ENCODE data around the gene LRMDA. TPM values are rescaled to one million over a fixed set of nuclear protein-coding genes. Genes with fewer than 3 reads are reported as not detected.

LRMDA gene
- total and polyA plus RNA-seq, 2 donors (not counting 3 experiments of a cell fraction or from before 2014, with no cell fraction given) = 9.7 to 18.0 TPM

GRCh38 chr10:76552091-76552873, 1120.9 kb downstream of the LRMDA start:
- no peak for TF ChIP-seq POLR2AphosphoS5 (IDR thresholded peaks at IDR 0.05; ENCODE audit: insufficient read depth, low read depth, low read length)
- TF ChIP-seq, protein P1, sequence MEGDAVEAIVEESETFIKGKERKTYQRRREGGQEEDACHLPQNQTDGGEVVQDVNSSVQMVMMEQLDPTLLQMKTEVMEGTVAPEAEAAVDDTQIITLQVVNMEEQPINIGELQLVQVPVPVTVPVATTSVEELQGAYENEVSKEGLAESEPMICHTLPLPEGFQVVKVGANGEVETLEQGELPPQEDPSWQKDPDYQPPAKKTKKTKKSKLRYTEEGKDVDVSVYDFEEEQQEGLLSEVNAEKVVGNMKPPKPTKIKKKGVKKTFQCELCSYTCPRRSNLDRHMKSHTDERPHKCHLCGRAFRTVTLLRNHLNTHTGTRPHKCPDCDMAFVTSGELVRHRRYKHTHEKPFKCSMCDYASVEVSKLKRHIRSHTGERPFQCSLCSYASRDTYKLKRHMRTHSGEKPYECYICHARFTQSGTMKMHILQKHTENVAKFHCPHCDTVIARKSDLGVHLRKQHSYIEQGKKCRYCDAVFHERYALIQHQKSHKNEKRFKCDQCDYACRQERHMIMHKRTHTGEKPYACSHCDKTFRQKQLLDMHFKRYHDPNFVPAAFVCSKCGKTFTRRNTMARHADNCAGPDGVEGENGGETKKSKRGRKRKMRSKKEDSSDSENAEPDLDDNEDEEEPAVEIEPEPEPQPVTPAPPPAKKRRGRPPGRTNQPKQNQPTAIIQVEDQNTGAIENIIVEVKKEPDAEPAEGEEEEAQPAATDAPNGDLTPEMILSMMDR (IDR thresholded peaks at IDR 0.05; ENCODE audit: extremely low read depth in 1 of 2, insufficient read depth in 1 of 2, low read depth in 1 of 2, low read length in 2 of 2) = no peak
- TF ChIP-seq, protein P2, sequence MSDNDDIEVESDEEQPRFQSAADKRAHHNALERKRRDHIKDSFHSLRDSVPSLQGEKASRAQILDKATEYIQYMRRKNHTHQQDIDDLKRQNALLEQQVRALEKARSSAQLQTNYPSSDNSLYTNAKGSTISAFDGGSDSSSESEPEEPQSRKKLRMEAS (IDR thresholded peaks at IDR 0.05; ENCODE audit: insufficient read depth, insufficient read length) = no peak
- Histone ChIP-seq H3K4me3 (replicated peaks in 1 of 3; ENCODE audit: insufficient read depth in 1 of 3, low read depth in 1 of 3, low read length in 3 of 3) (no peak overlapping the region), H3K9me3 (replicated peaks; ENCODE audit: control insufficient read depth, insufficient read depth, low read length) (no peaks in the 10 kb centered on the region), H3K9me1 (replicated peaks; ENCODE audit: control insufficient read depth, extremely low read depth, insufficient read depth, low read length) (no peaks in the 10 kb centered on the region), H4K20me1 (replicated peaks; ENCODE audit: control insufficient read depth, extremely low read depth, insufficient read depth, low read length) (no peaks in the 10 kb centered on the region), H2AFZ (ENCODE audit: low read depth, low read length) (no peak overlapping the region), H3K9ac (replicated peaks; ENCODE audit: extremely low read depth, insufficient read depth, low read length) (no peak overlapping the region), H3K27me3 (ENCODE audit: control insufficient read depth in 2 of 2, insufficient read depth in 2 of 2, low read length in 2 of 2) (no peaks in the 10 kb centered on the region), H3K4me2 (ENCODE audit: insufficient read depth, low read length) (no peak overlapping the region), H3K36me3 (ENCODE audit: control insufficient read depth in 2 of 2, extremely low read depth in 1 of 2, insufficient read depth in 2 of 2, low read length in 2 of 2) (no peaks in the 10 kb centered on the region), H3K27ac (ENCODE audit: insufficient read depth, low read depth, low read length) (no peak overlapping the region), H3K79me2 (ENCODE audit: control insufficient read depth, insufficient read depth, low read length) (no peaks in the 10 kb centered on the region), H3K4me1 (ENCODE audit: control insufficient read depth, extremely low read depth, insufficient read depth, low read length) (no peaks in the 10 kb centered on the region)
- POLR2A ChIA-PET = no interaction called here
- DNase-seq (ENCODE audit: low read depth, low spot score) = no peak
- FAIRE-seq = no peak
- dilution Hi-C loops (cut with MboI; ENCODE audit: extremely low pct_ligation_motif_present, low sequenced_read_pairs) = no loop called here
- intact Hi-C loops (cut with micrococcal nuclease) = no loop called here
- CTCF ChIA-PET = no interaction called here
- BruUV-seq (replicated peaks) = no TSS peak
